ENCODE data around the gene VPS33B. TPM values are rescaled to one million over a fixed set of nuclear protein-coding genes. Genes with fewer than 3 reads are reported as not detected.

VPS33B gene
- total RNA-seq, 4 donors from 2014 or later: 4.7 to 12.4 (median 8.0) TPM

DNA sequence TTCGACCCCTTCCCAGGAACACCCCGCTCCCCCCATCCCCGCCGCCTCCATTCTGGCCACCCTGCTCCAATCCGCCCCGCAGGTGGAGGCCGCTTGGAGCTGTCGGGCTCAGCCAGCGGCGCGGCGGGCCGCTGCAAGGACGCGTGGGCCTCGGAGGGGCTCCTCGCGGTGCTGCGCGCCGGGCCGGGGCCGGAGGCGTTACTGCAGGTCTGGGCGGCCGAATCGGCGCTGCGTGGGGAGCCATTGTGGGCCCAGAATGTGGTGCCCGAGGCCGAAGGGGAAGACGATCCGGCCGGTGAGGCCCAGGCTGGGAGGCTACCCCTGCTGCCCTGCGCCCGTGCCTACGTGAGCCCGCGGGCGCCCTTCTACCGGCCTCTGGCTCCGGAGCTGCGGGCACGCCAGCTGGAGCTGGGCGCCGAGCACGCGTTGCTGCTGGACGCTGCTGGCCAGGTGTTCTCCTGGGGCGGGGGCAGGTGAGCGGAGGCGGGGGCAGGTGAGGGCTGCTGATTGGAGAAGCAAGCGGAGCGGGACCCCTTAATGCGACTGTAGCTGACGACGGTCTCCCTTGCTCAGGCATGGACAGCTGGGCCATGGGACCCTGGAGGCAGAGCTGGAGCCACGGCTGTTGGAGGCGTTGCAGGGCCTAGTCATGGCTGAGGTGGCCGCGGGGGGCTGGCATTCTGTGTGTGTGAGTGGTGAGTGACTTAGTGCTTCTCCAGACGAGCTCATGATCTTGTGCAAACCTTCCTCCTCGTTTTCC lies 65.2 kb downstream of the VPS33B start:
- TF ChIP-seq, protein P1, sequence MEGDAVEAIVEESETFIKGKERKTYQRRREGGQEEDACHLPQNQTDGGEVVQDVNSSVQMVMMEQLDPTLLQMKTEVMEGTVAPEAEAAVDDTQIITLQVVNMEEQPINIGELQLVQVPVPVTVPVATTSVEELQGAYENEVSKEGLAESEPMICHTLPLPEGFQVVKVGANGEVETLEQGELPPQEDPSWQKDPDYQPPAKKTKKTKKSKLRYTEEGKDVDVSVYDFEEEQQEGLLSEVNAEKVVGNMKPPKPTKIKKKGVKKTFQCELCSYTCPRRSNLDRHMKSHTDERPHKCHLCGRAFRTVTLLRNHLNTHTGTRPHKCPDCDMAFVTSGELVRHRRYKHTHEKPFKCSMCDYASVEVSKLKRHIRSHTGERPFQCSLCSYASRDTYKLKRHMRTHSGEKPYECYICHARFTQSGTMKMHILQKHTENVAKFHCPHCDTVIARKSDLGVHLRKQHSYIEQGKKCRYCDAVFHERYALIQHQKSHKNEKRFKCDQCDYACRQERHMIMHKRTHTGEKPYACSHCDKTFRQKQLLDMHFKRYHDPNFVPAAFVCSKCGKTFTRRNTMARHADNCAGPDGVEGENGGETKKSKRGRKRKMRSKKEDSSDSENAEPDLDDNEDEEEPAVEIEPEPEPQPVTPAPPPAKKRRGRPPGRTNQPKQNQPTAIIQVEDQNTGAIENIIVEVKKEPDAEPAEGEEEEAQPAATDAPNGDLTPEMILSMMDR (IDR thresholded peaks at IDR 0.05): no peak
- ATAC-seq (ENCODE audit: low FRiP score) (peak; percentile 25), DNase-seq (ENCODE audit: low spot score) (no peak)

DNA sequence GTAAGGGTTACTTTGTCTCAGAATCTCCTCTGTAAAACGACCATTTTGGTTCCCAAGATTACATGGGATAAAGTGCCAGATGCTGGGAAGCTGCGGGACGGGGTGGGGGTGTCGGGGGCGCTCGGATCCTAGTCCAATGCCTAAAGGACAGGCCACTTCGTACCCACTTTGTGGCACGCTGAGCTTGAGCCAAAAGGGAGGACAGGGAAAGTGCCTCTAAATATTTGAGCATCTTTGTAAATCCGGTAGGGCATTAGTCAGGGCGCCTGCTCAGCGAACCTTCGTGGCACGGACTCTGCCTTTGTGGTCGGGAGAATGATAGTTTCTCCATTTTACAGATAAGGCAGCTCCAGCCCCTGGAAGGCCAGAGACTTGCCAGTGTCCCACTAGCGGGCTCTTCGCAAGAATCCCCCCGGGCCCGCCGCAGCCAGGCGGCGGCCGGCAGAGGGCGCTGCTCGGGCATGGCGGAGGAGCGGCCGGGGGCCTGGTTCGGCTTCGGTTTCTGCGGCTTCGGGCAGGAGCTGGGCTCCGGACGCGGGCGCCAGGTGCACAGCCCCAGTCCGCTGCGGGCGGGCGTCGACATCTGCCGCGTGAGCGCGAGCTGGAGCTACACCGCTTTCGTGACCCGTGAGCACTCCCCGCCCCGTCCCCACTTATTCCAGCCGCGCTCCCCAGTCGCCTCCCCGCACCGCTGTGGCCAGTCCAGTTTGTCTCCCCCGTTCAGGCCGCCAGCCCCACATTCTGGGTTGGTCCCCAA lies 65.9 kb downstream of the VPS33B start:
- TF ChIP-seq, protein P1 (IDR thresholded peaks at IDR 0.05): peak in 1 of 3 donors; percentile 80
- DNase-seq (ENCODE audit: low spot score) (peak; percentile 63), ATAC-seq (ENCODE audit: low FRiP score) (peak; percentile 59)

DNA sequence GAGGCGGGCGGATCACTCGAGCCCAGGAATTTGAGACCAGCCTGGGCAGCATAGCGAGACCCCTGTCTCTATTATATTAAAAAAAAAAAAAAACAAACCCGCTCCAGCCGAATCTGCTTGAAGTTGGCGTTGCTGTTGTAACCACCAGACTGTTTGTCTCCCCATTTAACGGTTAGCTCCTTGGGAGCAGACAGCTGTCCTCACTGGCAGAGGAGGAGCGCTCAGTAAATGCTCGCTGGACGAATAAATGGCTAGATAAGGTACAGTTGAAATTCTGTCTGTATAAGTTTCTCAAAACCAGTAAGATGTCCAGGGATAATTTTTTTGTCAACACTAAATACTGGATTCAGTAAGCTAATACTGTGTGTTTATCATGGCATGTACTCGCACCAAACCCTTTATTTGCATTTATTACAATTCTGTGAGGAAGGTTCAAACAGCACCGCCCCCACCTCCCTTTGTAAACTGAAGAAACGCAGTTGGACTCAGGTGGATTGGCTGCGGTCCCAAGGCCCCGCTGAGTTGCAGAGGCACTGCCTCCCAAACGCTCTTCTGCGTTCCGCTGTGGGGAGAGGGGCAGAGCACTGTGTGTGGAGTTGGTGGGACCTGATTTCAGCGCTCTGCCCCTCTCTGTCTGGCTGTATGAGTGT lies 66.6 kb downstream of the VPS33B start:
- no peak for ATAC-seq (ENCODE audit: low FRiP score)
- no peak for DNase-seq (ENCODE audit: low spot score)
- TF ChIP-seq, protein P1 (IDR thresholded peaks at IDR 0.05): no peak

DNA sequence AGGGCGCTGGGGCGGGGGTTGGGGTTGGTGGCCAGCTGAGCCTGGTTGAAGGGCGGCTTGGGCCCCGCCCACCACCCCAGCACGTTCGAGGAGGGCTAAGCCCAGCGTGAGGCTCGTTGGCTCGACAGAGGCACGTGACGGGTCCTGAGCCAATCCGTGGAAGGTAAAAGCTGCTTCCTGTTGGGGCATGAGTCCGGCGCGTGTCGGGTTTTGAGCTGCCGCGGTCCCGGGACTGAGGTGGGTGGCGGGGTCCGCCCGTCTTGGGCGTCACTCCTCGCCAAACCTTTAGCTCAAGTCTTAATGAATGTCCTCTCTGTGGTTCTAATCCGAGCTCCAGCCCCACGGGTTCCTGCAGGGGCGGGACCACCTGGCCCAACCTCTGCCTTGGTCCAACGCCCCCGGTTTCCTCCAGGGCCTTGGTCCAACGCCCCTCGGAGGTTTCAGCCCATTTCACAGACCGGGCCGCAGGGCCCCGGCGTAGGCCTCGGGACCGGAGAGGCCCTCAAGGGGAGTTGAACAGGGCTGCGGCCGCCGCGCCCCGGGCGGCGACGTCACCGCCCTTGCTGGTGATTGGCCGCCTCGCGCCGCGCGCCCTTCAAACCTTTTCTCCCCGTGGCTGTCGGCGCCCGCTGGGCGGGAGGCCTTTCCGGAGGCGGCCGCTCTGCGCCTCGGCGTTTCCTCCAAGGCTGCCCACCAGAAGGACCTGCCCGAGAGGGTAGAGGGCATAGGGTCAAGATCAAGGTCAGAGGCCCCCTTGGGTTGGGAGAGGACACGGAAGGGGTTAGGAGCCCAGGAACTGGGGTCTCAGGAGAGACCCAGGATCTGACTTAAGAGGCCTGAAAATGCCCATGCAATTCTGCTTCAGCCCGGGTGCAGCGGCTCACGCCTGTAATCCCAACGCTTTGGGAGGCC lies 67.4 kb downstream of the VPS33B start, which contains the start of gene RCCD1:
Gene RCCD1 (plus strand): TSS at position 173 of the 912 bp plus-strand sequence. CDS start 1,851 bp downstream, outside the sequence.
- TF ChIP-seq, protein P1 (IDR thresholded peaks at IDR 0.05): no peak
- peak; percentile 78 for DNase-seq (ENCODE audit: low spot score)
- peak; percentile 93 for ATAC-seq (ENCODE audit: low FRiP score)

DNA sequence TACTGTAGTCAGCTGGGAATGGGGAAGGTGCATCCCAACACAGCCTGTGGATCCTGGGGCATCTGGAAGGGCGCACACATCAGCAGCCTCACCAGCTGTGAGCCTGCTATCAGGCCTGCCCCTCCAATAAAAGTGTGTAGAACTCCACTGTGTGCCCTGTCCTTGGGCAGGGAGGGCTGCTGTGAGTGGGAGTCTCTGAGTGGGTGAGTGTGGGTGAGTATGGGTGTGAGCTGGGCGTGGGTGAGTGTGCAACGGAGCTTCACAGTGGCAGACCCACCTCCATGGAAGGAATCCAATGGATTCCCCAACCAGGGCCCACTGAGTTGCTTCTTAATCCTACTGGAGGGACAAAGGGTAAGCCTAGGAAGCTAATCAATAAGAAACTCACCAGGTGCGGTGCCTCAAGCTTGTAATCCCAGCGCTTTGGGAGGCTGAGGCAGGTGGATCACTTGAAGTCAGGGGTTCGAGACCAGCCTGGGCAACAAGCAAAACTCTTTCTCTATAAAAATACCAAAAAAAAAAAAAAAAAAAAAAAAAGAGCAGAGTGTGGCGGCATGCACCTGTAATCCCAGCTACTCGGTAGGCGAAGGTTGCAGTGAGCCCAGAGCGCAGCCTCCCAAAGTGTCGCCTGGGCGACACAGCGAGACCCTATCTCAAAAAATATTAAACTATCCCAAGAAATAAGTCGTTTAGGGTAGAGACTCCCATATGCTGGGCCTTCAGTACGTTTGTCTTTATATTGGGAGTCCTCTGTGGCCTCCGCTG lies 68.3 kb downstream of the VPS33B start:
- TF ChIP-seq, protein P1 (IDR thresholded peaks at IDR 0.05): no peak
- no peak for ATAC-seq (ENCODE audit: low FRiP score)
- DNase-seq (ENCODE audit: low spot score): no peak
